ENCODE data around the gene TESPA1.

TESPA1 gene

GRCh38 chr12:54932038-54932437 is 52.5 kb downstream of the TESPA1 start:
- Histone ChIP-seq H3K4me3 (no peak overlapping the region), H3K27ac (no peak overlapping the region)
- no peak for DNase-seq (ENCODE audit: low spot score)
- TF ChIP-seq CTCF (IDR thresholded peaks at IDR 0.05), result no peak

- Histone ChIP-seq H3K4me3 (no peak overlapping the region), H3K27ac (no peak overlapping the region)
- no peak for DNase-seq (ENCODE audit: low spot score)
- TF ChIP-seq CTCF (IDR thresholded peaks at IDR 0.05), result no peak
Measured at GRCh38 chr12:54929998-54930397, 54.6 kb downstream of the TESPA1 start.

- no peak overlapping the region for H3K4me3 ChIP-seq
- no peak for TF ChIP-seq CTCF (IDR thresholded peaks at IDR 0.05)
- no peak for DNase-seq (ENCODE audit: low spot score)
- H3K27ac ChIP-seq, result no peak overlapping the region
Measured at GRCh38 chr12:54926246-54926645, 58.3 kb downstream of the TESPA1 start.

GRCh38 chr12:54924972-54925707 is 59.4 kb downstream of the TESPA1 start:
- no peak for DNase-seq (ENCODE audit: low spot score)
- Histone ChIP-seq H3K27ac (no peak overlapping the region), H3K4me3 (no peak overlapping the region)
- TF ChIP-seq CTCF (IDR thresholded peaks at IDR 0.05), result no peak

- Histone ChIP-seq H3K27ac (no peak overlapping the region), H3K4me3 (no peak overlapping the region)
- no peak for TF ChIP-seq CTCF (IDR thresholded peaks at IDR 0.05)
- DNase-seq (ENCODE audit: low spot score), result no peak
Measured at GRCh38 chr12:54917001-54917488, 67.5 kb downstream of the TESPA1 start.
